ENCODE measurements around the gene PLLP.

GRCh38 chr16:57313509-57313908, 29.0 kb upstream of the PLLP start:
- no peak for TF ChIP-seq CTCF (IDR thresholded peaks at IDR 0.05)
- no peak for TF ChIP-seq POLR2AphosphoS5 (IDR thresholded peaks at IDR 0.05)
- TF ChIP-seq POLR2A (IDR thresholded peaks at IDR 0.05; ENCODE audit: low read depth): no peak
- TF ChIP-seq EP300 (IDR thresholded peaks at IDR 0.05): no peak

Measured in esophagus muscularis mucosa (tissue), 4 donors.